Forelimb muscle (tissue), 1 donor: Measurements from ENCODE around the gene VSIG8. TPM values are rescaled to one million over a fixed set of nuclear protein-coding genes. Genes with fewer than 3 reads are reported as not detected.
"Not testable (repeated sequence)": the region's sequence is repeated elsewhere in the genome, so short reads cannot be mapped to it uniquely, and the experiment has no call there.

Source experiments
- DNase-seq: peaks from one replicate; pipeline ENCODE4 v3.0.0-alpha.2; 2013; ENCODE audit warnings: low read depth
- polyA plus RNA-seq: library from polyadenylated mRNA; unstranded; fragments of 120-200 nt; gene quantifications from one replicate; pipeline ENCODE4 v1.2.1, GENCODE V29; 2013; ENCODE audit not compliant: insufficient read length

Gene VSIG8
- not detected for polyA plus RNA-seq

- DNase-seq, result no peak
Observed at GRCh38 chr1:159862557-159862956, at the start of gene VSIG8. VSIG8 (minus strand) TSS chr1:159862657; CDS start chr1:159862521, 136 bp downstream.

DNA sequence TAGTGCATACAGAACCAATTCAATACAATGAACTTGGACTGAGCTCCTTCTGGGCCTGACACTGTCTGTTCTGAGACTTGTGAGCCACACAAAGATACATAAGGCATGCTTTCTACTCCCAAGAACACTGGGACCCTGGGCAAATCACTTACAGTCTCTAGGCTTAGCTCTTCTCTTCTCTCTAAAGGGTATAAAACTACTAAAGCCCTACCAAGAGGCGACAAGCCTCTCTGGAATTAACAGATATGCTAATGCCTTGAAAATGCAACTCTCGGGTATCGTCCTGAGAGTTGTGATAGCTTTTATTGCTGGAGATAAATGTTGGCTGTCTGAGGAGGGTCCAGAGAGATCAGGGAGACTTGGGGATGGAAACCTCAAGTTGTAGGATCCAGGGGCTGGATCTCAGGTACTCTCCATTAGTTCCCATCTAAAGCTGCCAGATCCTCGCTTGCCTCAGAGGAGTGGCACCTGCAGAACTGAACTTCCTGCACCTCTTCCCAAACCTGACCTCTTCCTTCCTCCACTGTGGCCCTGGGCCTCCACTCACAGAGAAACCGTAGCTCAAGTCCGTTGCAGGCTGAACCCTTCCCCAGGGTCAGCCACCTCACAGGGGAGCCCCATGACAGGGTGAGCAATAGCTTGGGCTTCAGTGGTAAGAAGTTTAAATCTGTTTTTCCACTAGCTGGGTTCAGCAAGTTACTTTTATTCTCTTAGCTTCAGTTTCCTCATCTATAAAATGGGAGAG, 49.0 kb upstream of the VSIG8 start:
- no peak for DNase-seq

DNA sequence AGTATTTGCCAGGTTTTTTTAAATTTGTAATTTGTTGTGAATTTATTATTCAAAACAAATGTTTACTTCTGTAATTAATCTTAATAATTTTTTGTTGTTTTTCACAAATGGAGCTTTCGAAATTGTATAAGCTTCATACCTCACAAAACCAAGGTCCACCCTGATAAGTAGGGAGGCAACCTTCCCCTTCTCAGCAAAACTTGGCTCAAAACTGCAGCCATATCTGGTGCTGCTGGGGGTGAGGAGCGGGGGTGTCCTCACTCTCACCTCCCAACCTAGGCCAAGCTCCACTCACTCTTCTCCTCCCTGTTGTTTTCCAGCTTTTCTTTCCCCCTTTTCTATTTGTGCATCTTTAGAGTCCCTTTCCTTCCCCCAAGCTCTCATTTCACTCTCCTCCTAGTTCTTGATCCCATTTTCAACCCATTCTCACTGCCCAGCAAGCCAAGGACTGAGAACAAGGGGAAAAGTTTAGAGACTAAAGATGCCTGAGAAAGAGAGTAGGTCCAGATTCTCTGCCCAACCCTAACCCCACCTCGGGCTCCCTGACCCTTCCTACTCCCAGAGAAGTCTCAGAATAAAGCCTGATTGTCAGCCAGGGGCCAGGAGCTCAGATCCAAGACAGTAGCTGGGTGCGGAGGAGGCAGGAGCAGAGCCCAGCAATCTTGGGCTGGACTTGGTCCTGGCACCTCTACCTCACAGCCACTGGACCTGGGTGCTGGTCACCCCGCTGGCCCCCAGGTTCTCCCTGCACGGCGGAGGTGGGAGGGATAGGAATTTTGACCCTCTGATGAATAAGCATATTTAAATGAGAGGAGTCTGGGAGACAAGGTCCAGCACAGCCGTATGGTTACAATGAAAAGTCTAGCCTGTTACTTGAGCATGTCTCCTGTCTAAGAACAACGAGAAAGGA, 45.8 kb upstream of the VSIG8 start:
- DNase-seq, result no peak

- no peak for DNase-seq
Observed at GRCh38 chr1:159906960-159907359, 44.5 kb upstream of the VSIG8 start.

GRCh38 chr1:159904036-159904435, 41.6 kb upstream of the VSIG8 start:
- not testable (repeated sequence) for DNase-seq

DNA sequence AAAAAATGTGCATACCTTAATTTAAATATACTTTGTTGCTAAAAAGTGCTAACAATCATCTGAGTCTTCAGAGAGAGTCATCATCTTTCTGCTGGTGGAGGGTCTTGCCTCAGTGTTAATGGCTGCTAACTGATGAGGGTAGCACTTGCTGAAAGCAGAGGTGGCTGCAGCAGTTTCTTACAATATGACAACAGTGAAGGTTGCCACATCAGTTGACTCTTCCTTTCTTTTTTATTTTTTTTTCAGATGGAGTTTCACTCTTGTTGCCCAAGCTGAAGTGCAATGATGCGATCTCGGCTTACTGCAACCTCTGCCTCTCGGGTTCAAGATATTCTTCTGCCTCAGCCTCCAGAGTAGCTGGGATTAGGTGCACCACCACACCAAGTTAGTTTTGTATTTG, 40.1 kb upstream of the VSIG8 start:
- DNase-seq, result no peak

DNA sequence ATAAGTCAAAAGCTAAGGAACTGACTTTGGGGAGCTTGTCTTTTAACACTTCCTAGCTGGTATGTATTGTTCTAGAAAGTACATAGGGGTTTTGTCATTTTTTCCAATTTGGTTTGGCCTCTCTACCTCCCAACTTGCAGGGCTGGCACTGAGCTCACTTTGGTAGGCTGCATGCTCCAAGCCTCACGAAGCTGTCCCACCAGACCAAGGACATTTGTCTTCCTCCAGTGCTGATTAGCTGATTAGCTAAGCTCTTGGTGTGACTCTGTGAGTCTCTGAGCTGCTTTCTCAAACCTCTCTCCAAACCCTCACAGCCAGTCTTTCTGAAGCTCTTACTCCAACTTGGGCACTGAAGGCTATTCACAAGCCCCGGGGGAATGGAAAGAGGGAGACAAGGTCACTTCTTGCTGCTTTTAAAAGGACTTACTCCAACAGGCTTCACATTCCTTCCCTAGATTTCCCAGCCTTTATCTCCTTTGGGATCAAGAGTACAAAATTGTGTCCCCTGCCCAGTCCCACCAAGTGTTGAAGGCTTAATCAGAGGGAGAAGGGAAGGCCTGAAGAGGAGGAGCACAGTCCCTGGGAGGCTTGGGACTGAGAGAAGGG, 38.4 kb upstream of the VSIG8 start:
- no peak for DNase-seq

DNA sequence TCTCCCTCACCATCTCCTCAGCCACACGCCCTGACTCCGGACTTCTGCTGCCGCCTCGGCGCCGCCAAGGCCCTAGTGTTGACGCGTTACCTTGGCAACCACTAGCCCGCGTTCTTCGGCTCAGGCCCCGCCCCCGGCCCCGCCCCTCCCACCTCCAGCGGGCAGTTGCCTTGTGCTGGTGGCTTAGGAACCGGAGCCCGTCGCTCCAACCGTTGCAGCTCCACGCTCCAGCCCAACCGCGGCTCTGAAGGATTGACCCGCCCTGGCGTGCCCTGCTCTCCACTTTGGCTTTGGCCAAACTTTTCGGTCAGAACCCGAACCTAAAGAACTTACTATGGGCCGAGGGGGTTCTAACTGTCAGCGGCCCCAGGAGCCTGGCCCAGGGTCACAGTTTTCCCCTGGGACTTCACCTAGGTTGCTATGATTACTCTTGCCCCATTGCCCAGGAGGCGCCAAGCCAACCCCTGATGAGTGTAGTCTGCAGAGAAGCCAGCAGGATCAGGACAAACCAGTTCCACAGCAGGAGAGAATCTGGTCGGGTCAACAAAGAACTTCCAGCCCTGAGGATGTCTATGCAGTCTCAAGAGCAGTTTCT, 37.7 kb upstream of the VSIG8 start, which contains the start of gene CFAP45:
CFAP45 (minus strand) TSS at position 80 of the 595 bp plus-strand sequence; CDS start at position 13, 67 bp downstream.
- no peak for DNase-seq

GRCh38 chr1:159899634-159900033, 37.2 kb upstream of the VSIG8 start:
- DNase-seq, result not testable (repeated sequence)

- no peak for DNase-seq
Observed at GRCh38 chr1:159898527-159898926, 36.1 kb upstream of the VSIG8 start.

DNA sequence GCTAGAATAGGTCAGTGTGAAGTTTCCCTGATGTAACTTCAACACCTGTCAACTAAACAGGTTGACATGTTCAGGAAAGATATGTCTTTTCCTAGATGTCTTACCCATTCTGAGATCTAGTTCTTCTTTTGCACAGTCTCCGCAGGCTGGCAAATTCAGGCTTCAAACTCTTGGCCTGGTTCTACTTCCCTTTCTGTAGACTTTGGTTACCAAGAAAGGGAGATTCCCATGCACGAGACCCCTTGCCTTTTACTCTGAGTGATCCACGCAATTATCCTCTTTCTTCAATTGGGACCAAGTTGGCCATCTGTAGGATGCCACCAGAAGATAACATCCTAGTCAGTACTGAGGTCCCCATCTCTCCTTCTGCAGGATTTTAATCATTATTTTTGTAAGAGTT, 35.5 kb upstream of the VSIG8 start:
- DNase-seq, result no peak

DNA sequence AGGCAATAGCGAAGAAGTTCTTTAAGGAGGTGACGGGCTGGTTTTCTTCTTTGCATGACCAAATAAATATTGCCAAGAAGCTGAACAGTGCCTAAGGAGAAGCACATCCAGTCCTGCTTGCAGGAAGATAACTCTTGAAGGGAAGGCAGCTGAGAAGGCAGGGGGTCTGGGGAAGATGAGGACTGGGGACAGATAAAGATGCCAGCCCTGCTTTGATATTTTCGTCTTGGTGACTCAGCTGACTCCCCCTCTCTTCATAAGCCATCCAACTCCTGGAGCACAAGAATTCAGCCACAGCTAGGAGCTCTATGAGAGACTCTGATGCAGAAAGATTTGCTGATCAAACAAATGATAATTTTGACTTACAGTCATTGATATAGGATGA, 34.1 kb upstream of the VSIG8 start:
- no peak for DNase-seq

- DNase-seq, result no peak
Observed at GRCh38 chr1:159895836-159896545, 33.5 kb upstream of the VSIG8 start.

DNA sequence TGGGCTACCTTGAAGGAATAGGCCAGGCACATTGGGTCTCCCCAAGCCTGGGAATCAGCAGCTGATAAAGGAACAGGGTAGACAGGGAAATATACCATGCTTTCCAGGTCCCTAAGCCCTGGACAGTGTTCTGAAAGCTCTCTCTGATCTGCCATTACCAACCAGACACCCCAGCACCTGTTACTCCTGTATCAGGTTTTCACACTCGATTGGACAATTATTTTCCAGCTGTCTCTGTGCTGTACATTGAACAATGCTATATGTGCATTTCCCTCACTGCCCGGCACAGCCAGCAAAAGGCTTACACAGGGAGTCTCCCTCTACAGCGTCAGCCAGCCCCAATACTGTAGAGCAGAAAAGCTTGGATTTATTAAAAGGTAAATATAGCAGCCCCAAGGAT, 32.8 kb upstream of the VSIG8 start:
- no peak for DNase-seq

DNA sequence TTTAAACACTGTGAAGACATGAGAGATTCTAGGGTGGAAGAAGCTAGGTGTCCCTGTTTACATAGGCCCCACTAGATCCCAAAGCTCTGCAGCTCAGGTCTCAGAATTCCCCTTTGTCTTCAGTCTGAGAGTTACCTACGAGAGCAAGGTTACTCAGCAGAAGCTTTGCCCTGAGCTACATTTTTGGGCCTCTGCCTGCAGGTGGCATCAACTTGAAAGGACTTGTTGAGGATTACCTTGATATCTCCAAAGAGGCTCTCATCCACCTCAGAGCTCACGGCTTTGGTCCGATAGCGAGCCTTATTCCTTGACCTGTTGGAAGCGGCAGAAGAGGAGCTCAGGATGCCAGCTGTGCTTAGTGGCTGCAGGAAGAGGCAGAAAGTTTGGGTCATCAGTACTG, 30.5 kb upstream of the VSIG8 start:
- DNase-seq, result no peak

DNA sequence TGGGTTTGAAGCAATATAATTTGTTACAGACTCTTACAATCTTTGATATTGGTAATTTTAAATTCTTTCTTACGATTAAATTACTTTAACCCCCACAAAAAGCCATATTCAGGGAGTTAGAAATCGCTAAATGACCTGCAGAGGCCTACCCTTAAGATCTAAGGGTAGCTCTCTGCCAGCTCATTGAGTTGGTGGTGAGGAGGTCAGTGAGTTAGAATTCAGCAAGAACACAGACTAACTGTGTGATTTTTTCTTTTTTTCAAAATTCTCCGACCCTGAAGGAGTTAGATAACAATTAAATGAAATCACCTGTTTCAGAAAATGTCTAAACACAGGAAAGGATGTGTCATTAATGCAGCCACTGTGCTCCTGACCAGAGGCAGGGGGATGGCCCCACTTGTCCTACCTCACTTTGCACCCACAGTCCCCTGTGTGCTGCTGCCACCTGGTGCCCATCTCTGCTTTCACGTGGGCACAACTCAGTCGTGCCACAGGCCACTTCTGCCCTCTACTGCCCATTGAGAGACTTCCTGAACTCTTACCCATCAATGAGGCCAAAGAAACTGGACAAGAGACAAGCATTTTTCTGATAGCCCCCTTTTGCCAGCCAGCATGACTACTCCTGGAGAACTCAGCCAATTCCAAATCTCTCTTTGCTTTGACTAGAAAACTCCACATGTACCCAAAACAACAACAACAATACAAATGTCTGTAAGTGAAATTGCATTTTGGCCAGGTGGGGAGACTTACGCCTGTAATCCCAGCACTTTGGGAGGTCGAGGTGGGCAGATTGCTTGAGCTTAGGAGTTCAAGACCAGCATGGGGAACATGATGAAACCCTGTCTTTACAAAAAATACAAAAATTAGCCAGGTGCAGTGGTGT, 29.1 kb upstream of the VSIG8 start:
- no peak for DNase-seq

- no peak for DNase-seq
Observed at GRCh38 chr1:159890390-159890789, 27.9 kb upstream of the VSIG8 start.

DNA sequence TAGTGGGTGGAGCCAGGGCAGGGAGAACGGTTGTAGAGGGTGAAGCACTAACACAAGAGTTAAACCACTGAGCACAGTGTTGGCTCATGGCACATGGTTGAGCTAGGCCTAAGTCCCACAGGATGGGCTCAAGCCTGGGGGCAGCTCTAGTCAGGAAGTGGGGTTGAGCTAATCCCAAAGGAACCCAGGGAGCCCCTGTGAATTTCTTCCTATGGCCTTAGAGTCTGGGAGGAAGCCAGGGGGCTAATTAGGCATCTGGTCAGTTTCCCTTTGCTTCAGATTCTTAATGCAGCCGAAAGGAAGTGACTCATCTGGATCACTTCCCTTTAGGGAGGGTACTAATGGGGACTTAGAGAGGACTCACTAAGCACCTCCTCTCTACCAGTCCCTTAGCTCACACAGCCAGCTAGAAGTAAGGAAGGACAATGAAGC, 27.4 kb upstream of the VSIG8 start:
- no peak for DNase-seq

DNA sequence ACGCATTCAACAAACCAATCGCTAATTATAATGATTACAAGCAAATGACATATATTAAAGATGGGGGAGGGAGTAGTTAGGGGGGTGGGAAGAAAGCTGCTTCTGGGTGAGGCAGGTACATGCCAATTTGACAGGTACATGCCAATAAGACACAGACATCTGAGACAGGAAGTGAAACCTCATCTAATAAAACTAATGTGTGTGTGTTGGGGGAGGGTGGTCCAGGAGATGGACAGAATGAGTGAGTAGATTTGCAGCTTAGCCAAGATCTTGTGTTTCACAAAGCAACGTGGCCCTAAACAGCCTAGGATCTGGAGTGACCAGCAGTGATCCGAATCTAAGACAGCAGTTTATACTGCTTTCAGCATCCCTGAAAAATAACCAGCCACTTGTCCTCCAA, 26.7 kb upstream of the VSIG8 start:
- no peak for DNase-seq

DNA sequence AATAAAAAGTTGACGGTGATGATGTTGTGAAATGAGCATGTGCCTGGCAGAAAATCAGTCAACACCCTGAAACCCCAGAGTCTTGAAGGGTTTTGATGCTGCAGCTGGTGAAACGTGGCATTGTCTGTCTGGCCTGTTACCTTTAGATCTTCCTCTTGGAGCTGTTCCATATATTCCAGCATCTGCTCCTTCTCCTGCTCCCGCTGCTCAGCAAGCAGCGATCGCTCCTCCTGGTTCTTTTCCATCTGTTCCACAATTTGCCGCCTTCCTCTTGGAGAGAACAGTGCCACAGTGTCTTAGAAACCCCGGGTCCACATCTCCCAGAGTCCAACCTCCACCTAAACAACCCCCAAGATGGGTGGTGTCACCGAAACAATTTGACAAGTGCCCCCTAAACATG, 21.8 kb upstream of the VSIG8 start:
- no peak for DNase-seq
